ENCODE data around the gene FBLN2. TPM values are rescaled to one million over a fixed set of nuclear protein-coding genes. Genes with fewer than 3 reads are reported as not detected.

FBLN2 gene
- total RNA-seq, 1 experiment from 2014 or later = 7.4 TPM

- Histone ChIP-seq H3K9me3 (replicated peaks) (no peaks in the 10 kb centered on the region; the same call in 1 of the 2 replicates), H3K4me1 (replicated peaks) (peaks cover 58% of the 10 kb centered on the region), H3K36me3 (no peaks in the 10 kb centered on the region), H3K27me3 (replicated peaks) (no peaks in the 10 kb centered on the region), H3K27ac (no peak overlapping the region), H3K4me3 (no peak overlapping the region)
- no peak for DNase-seq (ENCODE audit: low read depth in 1 of 2, low spot score in 2 of 2)
Measured at GRCh38 chr3:13542142-13542541, 6.8 kb upstream of the FBLN2 start.

GRCh38 chr3:13543253-13543652 lies 5.7 kb upstream of the FBLN2 start:
- peak; percentile 54 to 74 for DNase-seq (ENCODE audit: low read depth in 1 of 2, low spot score in 2 of 2)
- no peaks in the 10 kb centered on the region for H3K27me3 ChIP-seq (replicated peaks)
- H3K4me1 ChIP-seq (replicated peaks) = peaks cover 57% of the 10 kb centered on the region
- no peaks in the 10 kb centered on the region; the same call in 1 of the 2 replicates for H3K9me3 ChIP-seq (replicated peaks)
- peak overlapping the region; percentile 45; the same call in 1 of the 2 replicates for H3K27ac ChIP-seq
- no peak overlapping the region for H3K4me3 ChIP-seq
- no peaks in the 10 kb centered on the region for H3K36me3 ChIP-seq

- Histone ChIP-seq H3K4me1 (replicated peaks) (peaks cover 54% of the 10 kb centered on the region), H3K27me3 (replicated peaks) (no peaks in the 10 kb centered on the region), H3K27ac (no peak overlapping the region; the same call in 1 of the 2 replicates), H3K36me3 (no peaks in the 10 kb centered on the region), H3K4me3 (no peak overlapping the region), H3K9me3 (replicated peaks) (no peaks in the 10 kb centered on the region; the same call in 1 of the 2 replicates)
- peak in 1 of 2 experiments; percentile 21 for DNase-seq (ENCODE audit: low read depth in 1 of 2, low spot score in 2 of 2)
Measured at GRCh38 chr3:13544293-13544831, 4.6 kb upstream of the FBLN2 start.

GRCh38 chr3:13544951-13545651 lies 3.8 kb upstream of the FBLN2 start:
- no peak for DNase-seq (ENCODE audit: low read depth in 1 of 2, low spot score in 2 of 2)
- H3K27ac ChIP-seq = no peak overlapping the region
- H3K27me3 ChIP-seq (replicated peaks) = no peaks in the 10 kb centered on the region
- no peaks in the 10 kb centered on the region; the same call in 1 of the 2 replicates for H3K9me3 ChIP-seq (replicated peaks)
- no peaks in the 10 kb centered on the region for H3K36me3 ChIP-seq
- H3K4me1 ChIP-seq (replicated peaks) = peaks cover 47% of the 10 kb centered on the region
- no peak overlapping the region for H3K4me3 ChIP-seq

- DNase-seq (ENCODE audit: low read depth in 1 of 2, low spot score in 2 of 2) = no peak
- Histone ChIP-seq H3K27ac (no peak overlapping the region), H3K4me3 (no peak overlapping the region), H3K27me3 (replicated peaks) (no peaks in the 10 kb centered on the region), H3K36me3 (no peaks in the 10 kb centered on the region), H3K4me1 (replicated peaks) (peaks cover 47% of the 10 kb centered on the region), H3K9me3 (replicated peaks) (no peaks in the 10 kb centered on the region; the same call in 1 of the 2 replicates)
Measured at GRCh38 chr3:13545952-13546454, 2.9 kb upstream of the FBLN2 start.

GRCh38 chr3:13546667-13547171 lies 2.2 kb upstream of the FBLN2 start:
- Histone ChIP-seq H3K4me1 (replicated peaks) (peaks cover 47% of the 10 kb centered on the region), H3K4me3 (no peak overlapping the region), H3K36me3 (no peaks in the 10 kb centered on the region), H3K9me3 (replicated peaks) (no peaks in the 10 kb centered on the region; the same call in 1 of the 2 replicates), H3K27me3 (replicated peaks) (no peaks in the 10 kb centered on the region), H3K27ac (no peak overlapping the region)
- peak in 1 of 2 experiments; percentile 31 for DNase-seq (ENCODE audit: low read depth in 1 of 2, low spot score in 2 of 2)

- Histone ChIP-seq H3K4me1 (replicated peaks) (peaks cover 47% of the 10 kb centered on the region), H3K27me3 (replicated peaks) (no peaks in the 10 kb centered on the region), H3K27ac (no peak overlapping the region), H3K36me3 (no peaks in the 10 kb centered on the region), H3K9me3 (replicated peaks) (no peaks in the 10 kb centered on the region), H3K4me3 (no peak overlapping the region)
- DNase-seq (ENCODE audit: low read depth in 1 of 2, low spot score in 2 of 2) = peak in 1 of 2 experiments; percentile 12
Measured at GRCh38 chr3:13547591-13548371, 1.1 kb upstream of the FBLN2 start.

- H3K27ac ChIP-seq = no peak overlapping the region
- no peaks in the 10 kb centered on the region for H3K27me3 ChIP-seq (replicated peaks)
- DNase-seq (ENCODE audit: low read depth in 1 of 2, low spot score in 2 of 2) = no peak
- H3K4me1 ChIP-seq (replicated peaks) = peaks cover 28% of the 10 kb centered on the region
- H3K9me3 ChIP-seq (replicated peaks) = no peaks in the 10 kb centered on the region
- no peak overlapping the region for H3K4me3 ChIP-seq
- H3K36me3 ChIP-seq = no peaks in the 10 kb centered on the region
Measured at GRCh38 chr3:13549623-13550422, 898 bp downstream of the FBLN2 start.

GRCh38 chr3:13550423-13550690 lies 1.4 kb downstream of the FBLN2 start:
- H3K27ac ChIP-seq = no peak overlapping the region
- no peak overlapping the region for H3K4me3 ChIP-seq
- no peak for DNase-seq (ENCODE audit: low read depth in 1 of 2, low spot score in 2 of 2)

GRCh38 chr3:13550791-13551360 lies 2.0 kb downstream of the FBLN2 start:
- H3K4me3 ChIP-seq = no peak overlapping the region
- H3K27ac ChIP-seq = no peak overlapping the region
- no peaks in the 10 kb centered on the region for H3K27me3 ChIP-seq (replicated peaks)
- peaks cover 26% of the 10 kb centered on the region for H3K4me1 ChIP-seq (replicated peaks)
- DNase-seq (ENCODE audit: low read depth in 1 of 2, low spot score in 2 of 2) = no peak
- no peaks in the 10 kb centered on the region for H3K36me3 ChIP-seq
- H3K9me3 ChIP-seq (replicated peaks) = no peaks in the 10 kb centered on the region

More at GRCh38 chr3:13550423-13550690, 1.4 kb downstream of the FBLN2 start:
- Histone ChIP-seq H3K36me3 (no peaks in the 10 kb centered on the region), H3K27me3 (replicated peaks) (no peaks in the 10 kb centered on the region), H3K9me3 (replicated peaks) (no peaks in the 10 kb centered on the region), H3K4me1 (replicated peaks) (peaks cover 26% of the 10 kb centered on the region)

- no peak for DNase-seq (ENCODE audit: low read depth in 1 of 2, low spot score in 2 of 2)
- Histone ChIP-seq H3K4me3 (no peak overlapping the region), H3K36me3 (no peaks in the 10 kb centered on the region), H3K27ac (no peak overlapping the region), H3K4me1 (replicated peaks) (peaks cover 10% of the 10 kb centered on the region), H3K9me3 (replicated peaks) (no peaks in the 10 kb centered on the region), H3K27me3 (replicated peaks) (no peaks in the 10 kb centered on the region)
Measured at GRCh38 chr3:13552857-13553652, 4.1 kb downstream of the FBLN2 start.

- no peaks in the 10 kb centered on the region for H3K36me3 ChIP-seq
- no peak overlapping the region for H3K27ac ChIP-seq
- H3K4me3 ChIP-seq = no peak overlapping the region
- no peak for DNase-seq (ENCODE audit: low read depth in 1 of 2, low spot score in 2 of 2)
- no peaks in the 10 kb centered on the region for H3K27me3 ChIP-seq (replicated peaks)
- peaks cover 3% of the 10 kb centered on the region for H3K4me1 ChIP-seq (replicated peaks)
- H3K9me3 ChIP-seq (replicated peaks) = no peaks in the 10 kb centered on the region
Measured at GRCh38 chr3:13553686-13554085, 4.8 kb downstream of the FBLN2 start.
